IPS DF 6.9 (cell line): ENCODE results near the gene CNOT11.

Source experiments
- DNase-seq: peaks from one replicate; pipeline ENCODE4 v3.0.0-alpha.2; 2013; ENCODE audit warnings: low read depth, low spot score
- H3K27ac ChIP-seq: one replicate; pipeline ENCODE4 v1.5.1; 2013; ENCODE audit warnings: low read length, control low read depth
- H3K27me3 ChIP-seq: 2 replicates; pipeline ENCODE4 v1.6.1; 2013; ENCODE audit warnings: mild to moderate bottlenecking, low read length; ENCODE audit not compliant: control insufficient read depth, insufficient read depth
- H3K36me3 ChIP-seq: 2 replicates; pipeline ENCODE4 v1.6.1; 2013; ENCODE audit warnings: low read length; ENCODE audit not compliant: control insufficient read depth, insufficient read depth
- H3K4me1 ChIP-seq: 2 replicates; pipeline ENCODE4 v1.6.1; 2013; ENCODE audit warnings: low read length; ENCODE audit not compliant: control insufficient read depth, insufficient read depth
- H3K4me3 ChIP-seq: 2 replicates; pipeline ENCODE4 v1.5.1; 2013; ENCODE audit warnings: mild to moderate bottlenecking, low read length
- H3K9me3 ChIP-seq: 2 replicates; pipeline ENCODE4 v1.6.1; 2013; ENCODE audit warnings: low read length, inconsistent platforms; ENCODE audit not compliant: control insufficient read depth, insufficient read depth
- WGBS: extraction: QIAGEN DNeasy Blood & Tissue Kit; methylation state at CpG from one replicate; pipeline ENCODE4 v1.1.7; 2013; ENCODE audit warnings: mixed read lengths, missing lambda C conversion rate; ENCODE audit not compliant: insufficient read length, insufficient coverage; 5-methylcytosine and 5-hydroxymethylcytosine counted together

The CNOT11 gene

GRCh38 chr2:101274142-101274541 lies 21.5 kb downstream of the CNOT11 start:
- Histone ChIP-seq H3K9me3 (no peaks in the 10 kb centered on the region), H3K4me1 (no peaks in the 10 kb centered on the region), H3K27me3 (no peaks in the 10 kb centered on the region), H3K36me3 (peaks cover 9% of the 10 kb centered on the region; the same call in 1 of the 2 replicates), H3K27ac (no peak overlapping the region), H3K4me3 (no peak overlapping the region)
- DNase-seq = no peak
- WGBS = no CpG with 5 or more reads among the region's 5 CpGs

GRCh38 chr2:101277111-101277510 lies 24.4 kb downstream of the CNOT11 start:
- no peak for DNase-seq
- H3K36me3 ChIP-seq = peaks cover 13% of the 10 kb centered on the region; the same call in 1 of the 2 replicates
- no peak overlapping the region for H3K27ac ChIP-seq
- no peaks in the 10 kb centered on the region for H3K4me1 ChIP-seq
- no peaks in the 10 kb centered on the region for H3K27me3 ChIP-seq
- no peaks in the 10 kb centered on the region for H3K9me3 ChIP-seq
- no CpG with 5 or more reads among the region's 7 CpGs for WGBS
- no peak overlapping the region for H3K4me3 ChIP-seq

DNA sequence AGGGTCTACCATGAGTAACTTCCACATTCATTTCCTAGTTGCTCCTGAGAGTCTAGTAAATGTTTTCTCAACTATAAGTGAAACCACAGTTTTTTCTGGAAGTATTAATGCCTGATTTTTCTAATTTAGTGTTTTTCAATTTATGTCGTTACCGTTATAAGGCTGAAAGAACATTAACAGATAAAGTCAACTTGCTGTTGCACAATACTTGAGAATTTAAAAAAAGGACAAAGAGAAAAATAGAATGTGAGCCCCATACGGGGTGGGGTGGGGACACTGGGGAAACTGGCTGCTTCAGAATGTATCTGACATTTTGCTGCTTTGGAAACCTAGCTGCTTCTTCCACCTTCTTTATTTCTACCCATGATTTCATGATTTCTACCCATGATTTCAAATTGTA lies 26.2 kb downstream of the CNOT11 start:
- DNase-seq = no peak
- Histone ChIP-seq H3K27me3 (no peaks in the 10 kb centered on the region), H3K36me3 (peaks cover 12% of the 10 kb centered on the region; the same call in 1 of the 2 replicates), H3K9me3 (no peaks in the 10 kb centered on the region), H3K27ac (no peak overlapping the region), H3K4me3 (no peak overlapping the region), H3K4me1 (no peaks in the 10 kb centered on the region)
- WGBS = no CpG with 5 or more reads among the region's 3 CpGs

- no CpG with 5 or more reads among the region's 4 CpGs for WGBS
- peaks cover 11% of the 10 kb centered on the region; the same call in 1 of the 2 replicates for H3K36me3 ChIP-seq
- DNase-seq = no peak
- no peak overlapping the region for H3K4me3 ChIP-seq
- H3K27ac ChIP-seq = no peak overlapping the region
- no peaks in the 10 kb centered on the region for H3K9me3 ChIP-seq
- no peaks in the 10 kb centered on the region for H3K27me3 ChIP-seq
- H3K4me1 ChIP-seq = no peaks in the 10 kb centered on the region
These were observed 28.8 kb downstream of the CNOT11 start for GRCh38 chr2:101281482-101281881.

- no peaks in the 10 kb centered on the region for H3K9me3 ChIP-seq
- DNase-seq = no peak
- H3K4me3 ChIP-seq = no peak overlapping the region
- H3K27ac ChIP-seq = no peak overlapping the region
- H3K27me3 ChIP-seq = no peaks in the 10 kb centered on the region
- no peaks in the 10 kb centered on the region for H3K4me1 ChIP-seq
- WGBS = no CpG with 5 or more reads among the region's 3 CpGs
- H3K36me3 ChIP-seq = peaks cover 13% of the 10 kb centered on the region; the same call in 1 of the 2 replicates
These were observed 30.3 kb downstream of the CNOT11 start for GRCh38 chr2:101282980-101283379.

DNA sequence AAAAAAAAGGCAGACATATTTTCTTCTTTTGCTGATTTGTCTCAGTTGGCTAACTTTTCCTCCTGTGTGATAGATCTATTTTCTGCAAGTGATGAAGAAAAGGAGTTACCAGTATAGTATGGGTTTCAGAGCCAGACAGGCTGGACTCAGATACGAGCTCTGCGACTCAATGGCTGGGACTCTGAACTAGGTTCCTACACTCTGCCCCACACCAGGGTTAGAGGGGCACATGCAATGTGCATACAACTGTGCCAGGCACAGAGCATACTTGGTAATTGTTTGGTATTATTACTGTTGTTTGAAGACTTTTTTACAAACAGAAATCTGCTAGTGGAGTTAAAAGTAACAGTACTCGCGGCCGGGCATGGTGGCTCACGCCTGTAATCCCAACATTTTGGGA lies 34.0 kb downstream of the CNOT11 start:
- Histone ChIP-seq H3K27ac (no peak overlapping the region), H3K9me3 (no peaks in the 10 kb centered on the region), H3K4me3 (no peak overlapping the region), H3K27me3 (no peaks in the 10 kb centered on the region), H3K36me3 (peaks cover 10% of the 10 kb centered on the region; the same call in 1 of the 2 replicates), H3K4me1 (no peaks in the 10 kb centered on the region)
- no CpG with 5 or more reads among the region's 6 CpGs for WGBS
- DNase-seq = no peak

- peaks cover 5% of the 10 kb centered on the region; the same call in 1 of the 2 replicates for H3K36me3 ChIP-seq
- WGBS = no CpG with 5 or more reads among the region's 2 CpGs
- no peaks in the 10 kb centered on the region for H3K9me3 ChIP-seq
These were observed 34.6 kb downstream of the CNOT11 start for GRCh38 chr2:101287303-101287702.

GRCh38 chr2:101290711-101291110 lies 38.0 kb downstream of the CNOT11 start:
- Histone ChIP-seq H3K27me3 (no peaks in the 10 kb centered on the region), H3K36me3 (peaks cover 2% of the 10 kb centered on the region; the same call in 1 of the 2 replicates), H3K27ac (no peak overlapping the region), H3K4me3 (no peak overlapping the region), H3K4me1 (no peaks in the 10 kb centered on the region), H3K9me3 (no peaks in the 10 kb centered on the region)
- DNase-seq = no peak

More at GRCh38 chr2:101287303-101287702, 34.6 kb downstream of the CNOT11 start:
- Histone ChIP-seq H3K4me1 (no peaks in the 10 kb centered on the region), H3K27me3 (no peaks in the 10 kb centered on the region), H3K27ac (no peak overlapping the region), H3K4me3 (no peak overlapping the region)
- DNase-seq = no peak

DNA sequence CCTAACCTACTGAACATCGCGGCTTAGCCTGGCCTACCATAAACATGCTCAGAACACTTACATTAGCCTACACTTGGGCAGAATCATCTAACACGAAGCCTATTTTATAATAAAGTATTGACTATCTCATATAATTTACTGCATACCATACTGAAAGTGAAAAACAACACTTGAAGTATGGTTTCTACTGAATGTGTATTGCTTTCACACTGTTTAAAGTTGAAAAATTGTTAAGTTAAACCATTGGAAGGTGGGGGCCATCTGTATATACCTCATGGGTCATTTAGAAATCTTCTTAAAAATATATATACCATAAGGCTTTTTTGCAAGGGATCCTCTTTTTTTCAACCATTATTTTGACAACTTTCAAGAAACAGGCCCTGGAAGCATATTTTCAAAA lies 39.3 kb downstream of the CNOT11 start:
- Histone ChIP-seq H3K9me3 (no peaks in the 10 kb centered on the region), H3K4me1 (no peaks in the 10 kb centered on the region), H3K36me3 (no peaks in the 10 kb centered on the region; the same call in 1 of the 2 replicates), H3K4me3 (no peak overlapping the region), H3K27me3 (no peaks in the 10 kb centered on the region), H3K27ac (no peak overlapping the region)
- no CpG with 5 or more reads among the region's 3 CpGs for WGBS
- no peak for DNase-seq

DNA sequence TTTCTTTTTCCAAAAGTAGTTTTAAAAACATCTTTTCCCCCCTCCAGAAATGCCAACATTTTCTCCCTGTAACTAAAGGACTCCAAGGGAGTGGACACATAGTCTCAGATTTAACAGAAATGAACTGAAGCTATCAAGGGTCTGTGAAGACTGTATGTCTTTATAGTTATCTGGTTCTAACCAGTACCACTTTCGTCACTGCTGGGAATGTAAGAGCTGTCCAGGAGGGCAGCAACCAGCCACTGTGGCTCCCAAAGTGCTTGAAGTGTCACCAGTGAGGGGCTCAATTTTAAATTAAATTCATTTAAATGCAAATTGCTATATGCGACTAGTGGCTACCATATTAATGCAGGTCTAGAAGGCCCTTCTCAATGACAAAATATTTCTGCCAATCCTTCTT lies 40.9 kb downstream of the CNOT11 start:
- no peak overlapping the region for H3K27ac ChIP-seq
- no CpG with 5 or more reads among the region's 2 CpGs for WGBS
- no peaks in the 10 kb centered on the region for H3K27me3 ChIP-seq
- no peaks in the 10 kb centered on the region for H3K36me3 ChIP-seq
- no peak for DNase-seq
- H3K9me3 ChIP-seq = no peaks in the 10 kb centered on the region
- H3K4me1 ChIP-seq = no peaks in the 10 kb centered on the region
- no peak overlapping the region for H3K4me3 ChIP-seq

- no peak for DNase-seq
- H3K4me3 ChIP-seq = no peak overlapping the region
- no peak overlapping the region for H3K27ac ChIP-seq
- H3K9me3 ChIP-seq = no peaks in the 10 kb centered on the region
- no CpG with 5 or more reads among the region's 6 CpGs for WGBS
- no peaks in the 10 kb centered on the region for H3K27me3 ChIP-seq
- H3K4me1 ChIP-seq = no peaks in the 10 kb centered on the region
- H3K36me3 ChIP-seq = no peaks in the 10 kb centered on the region
These were observed 42.2 kb downstream of the CNOT11 start for GRCh38 chr2:101294861-101295260.
